Thyroid gland (tissue), 4 donors: Measurements from ENCODE around the gene CSH1.
"Not testable (repeated sequence)": the region's sequence is repeated elsewhere in the genome, so short reads cannot be mapped to it uniquely, and the experiment has no call there.

ENCODE experiments used
- POLR2A ChIP-seq, 2 donors: fragments of 450-650 bp; IDR thresholded peaks; one replicate each; pipeline ENCODE4 v1.6.1; 2017; ENCODE audit warnings: antibody characterized with exemption in 2 of 2, mild to moderate bottlenecking in 2 of 2, moderate library complexity in 1 of 2
- TF ChIP-seq, protein P1 (sequence below), 6 experiments: fragments of 200-600 bp in 3 of 6; fragments of 450-650 bp in 3 of 6; sonication (generic) in 3 of 6; IDR thresholded peaks; one replicate each; pipeline ENCODE4 v1.5.1; 2016 to 2019; ENCODE audit warnings: antibody characterized with exemption in 6 of 6, mild to moderate bottlenecking in 2 of 6, inconsistent platforms in 1 of 6, moderate library complexity in 1 of 6

DNA sequence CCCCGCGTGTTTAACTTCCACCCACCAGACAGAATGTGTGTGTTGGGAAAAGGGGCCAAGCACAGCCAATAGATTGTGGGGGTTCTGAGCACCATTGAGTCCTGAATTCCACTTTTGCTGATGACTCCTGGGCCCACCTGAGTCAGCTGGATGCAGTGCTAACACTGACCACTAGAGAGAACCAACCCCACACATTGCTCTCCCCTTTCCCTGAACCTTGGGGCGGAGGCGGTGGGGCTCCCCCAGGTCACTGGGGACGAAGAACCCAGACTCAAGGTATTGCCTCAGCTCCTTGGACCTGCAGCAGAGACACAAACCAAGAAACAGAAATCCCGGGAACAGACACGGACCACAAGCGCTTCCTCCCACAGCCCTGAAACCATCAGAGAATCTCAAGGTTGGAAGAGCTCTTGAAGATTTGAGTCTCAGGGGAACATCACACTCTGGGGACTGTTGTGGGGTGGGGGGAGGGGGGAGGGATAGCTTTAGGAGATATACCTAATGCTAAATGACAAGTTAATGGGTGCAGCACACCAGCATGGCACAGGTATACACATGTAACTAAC is 22.2 kb downstream of the CSH1 start:
- TF ChIP-seq, protein P1, sequence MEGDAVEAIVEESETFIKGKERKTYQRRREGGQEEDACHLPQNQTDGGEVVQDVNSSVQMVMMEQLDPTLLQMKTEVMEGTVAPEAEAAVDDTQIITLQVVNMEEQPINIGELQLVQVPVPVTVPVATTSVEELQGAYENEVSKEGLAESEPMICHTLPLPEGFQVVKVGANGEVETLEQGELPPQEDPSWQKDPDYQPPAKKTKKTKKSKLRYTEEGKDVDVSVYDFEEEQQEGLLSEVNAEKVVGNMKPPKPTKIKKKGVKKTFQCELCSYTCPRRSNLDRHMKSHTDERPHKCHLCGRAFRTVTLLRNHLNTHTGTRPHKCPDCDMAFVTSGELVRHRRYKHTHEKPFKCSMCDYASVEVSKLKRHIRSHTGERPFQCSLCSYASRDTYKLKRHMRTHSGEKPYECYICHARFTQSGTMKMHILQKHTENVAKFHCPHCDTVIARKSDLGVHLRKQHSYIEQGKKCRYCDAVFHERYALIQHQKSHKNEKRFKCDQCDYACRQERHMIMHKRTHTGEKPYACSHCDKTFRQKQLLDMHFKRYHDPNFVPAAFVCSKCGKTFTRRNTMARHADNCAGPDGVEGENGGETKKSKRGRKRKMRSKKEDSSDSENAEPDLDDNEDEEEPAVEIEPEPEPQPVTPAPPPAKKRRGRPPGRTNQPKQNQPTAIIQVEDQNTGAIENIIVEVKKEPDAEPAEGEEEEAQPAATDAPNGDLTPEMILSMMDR (IDR thresholded peaks at IDR 0.05) = not testable (repeated sequence)
- TF ChIP-seq POLR2A (IDR thresholded peaks at IDR 0.05) = not testable (repeated sequence)
